GM19328 (cell line): ENCODE data around the gene PRKCH.
A peak's percentile ranks its signal among the peaks of the same experiment; 100 is the strongest.
"Not testable (repeated sequence)": the region's sequence is repeated elsewhere in the genome, so short reads cannot be mapped to it uniquely, and the experiment has no call there.

Experiments
- ATAC-seq: cut with Tn5 transposase; IDR thresholded peaks from one replicate; pipeline ENCODE4 v1.9.1; 2021; ENCODE audit warnings: mild to moderate bottlenecking, moderate library complexity; ENCODE audit not compliant: unreplicated experiment

PRKCH gene

GRCh38 chr14:61304688-61305087 is 16.7 kb upstream of the PRKCH start:
- no peak for ATAC-seq

- no peak for ATAC-seq
These were observed 13.2 kb upstream of the PRKCH start for GRCh38 chr14:61308198-61308597.

DNA sequence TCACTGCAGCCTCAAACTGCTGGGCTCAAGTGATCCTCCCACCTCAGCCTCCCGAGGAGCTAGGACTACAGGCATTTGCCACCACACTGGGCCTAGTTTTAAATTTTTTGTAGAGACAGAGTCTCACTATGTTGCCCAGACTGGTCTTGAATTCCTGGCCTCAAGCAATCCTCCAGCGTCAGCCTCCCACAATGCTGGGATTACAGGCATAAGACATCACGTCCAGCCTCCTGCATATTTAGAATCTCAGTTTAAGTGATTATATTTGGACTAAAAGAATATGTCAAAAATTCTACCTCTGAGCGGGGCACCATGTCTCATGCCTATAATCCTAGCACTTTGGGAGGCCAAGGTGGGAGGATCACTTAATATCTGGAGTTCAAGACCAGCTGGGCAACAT is 12.7 kb upstream of the PRKCH start:
- not testable (repeated sequence) for ATAC-seq

DNA sequence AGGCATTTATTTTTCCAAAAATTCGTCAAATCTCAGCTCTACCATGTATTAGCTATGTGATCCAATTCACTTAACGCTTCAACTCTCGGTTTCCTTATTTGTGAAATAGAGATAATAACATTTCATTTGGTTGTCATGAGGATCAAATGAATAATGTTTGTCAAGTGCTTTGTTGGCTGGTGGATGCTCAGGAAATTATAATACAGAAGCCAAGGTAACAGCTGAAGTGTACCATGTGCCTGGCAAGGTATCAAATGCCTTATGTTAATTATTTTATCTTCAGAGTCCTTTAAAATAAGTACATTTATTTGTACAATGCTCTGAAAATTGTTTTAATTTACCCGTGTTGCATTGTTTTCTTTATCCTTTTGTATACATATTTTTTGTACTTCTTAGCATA is 6.1 kb upstream of the PRKCH start:
- no peak for ATAC-seq

DNA sequence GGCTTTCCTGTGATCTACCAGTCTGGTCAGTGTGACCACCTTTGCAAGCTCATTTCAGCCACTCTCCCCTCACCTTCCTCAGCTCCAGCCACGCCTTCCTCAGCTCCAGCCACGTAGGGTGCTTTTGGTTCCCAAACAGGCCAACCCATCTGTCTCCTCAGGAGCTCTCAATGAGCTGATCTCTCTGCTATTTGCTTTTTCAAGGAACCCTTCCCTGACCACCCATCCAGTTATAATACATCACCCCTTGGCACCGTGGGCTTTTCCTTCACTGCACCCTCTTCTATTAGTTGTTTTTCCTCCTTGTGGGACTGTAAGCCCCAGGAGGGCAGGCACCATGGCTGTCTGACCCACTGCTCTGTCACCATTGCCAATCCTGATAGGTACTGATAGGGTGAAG is 2.3 kb upstream of the PRKCH start:
- no peak for ATAC-seq

DNA sequence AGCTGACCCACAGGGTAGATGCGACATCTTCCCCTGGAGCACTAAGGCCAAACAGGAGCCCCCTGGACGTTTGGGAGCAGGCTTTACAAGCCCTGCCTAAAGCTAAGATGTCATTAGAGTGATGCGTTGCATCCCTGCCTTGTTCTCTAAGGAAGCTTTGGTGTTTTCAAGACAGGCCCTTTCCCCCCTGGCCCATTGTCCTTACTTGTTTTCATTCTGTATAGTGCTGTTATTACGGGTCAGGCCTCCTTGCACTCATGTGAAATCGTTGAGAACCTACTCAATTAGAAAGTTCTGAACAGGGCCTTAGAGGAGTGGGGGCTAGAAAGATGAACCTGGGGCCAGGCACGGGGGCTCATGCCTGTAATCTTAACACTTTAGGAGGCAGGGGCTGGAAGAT is 1.7 kb upstream of the PRKCH start:
- no peak for ATAC-seq

GRCh38 chr14:61320170-61320569 is 1.2 kb upstream of the PRKCH start:
- not testable (repeated sequence) for ATAC-seq

GRCh38 chr14:61320806-61321384 is 484 bp upstream of the PRKCH start:
- ATAC-seq: no peak

- ATAC-seq: peak; percentile 11
These were observed 826 bp downstream of the PRKCH start for GRCh38 chr14:61322011-61322798.

DNA sequence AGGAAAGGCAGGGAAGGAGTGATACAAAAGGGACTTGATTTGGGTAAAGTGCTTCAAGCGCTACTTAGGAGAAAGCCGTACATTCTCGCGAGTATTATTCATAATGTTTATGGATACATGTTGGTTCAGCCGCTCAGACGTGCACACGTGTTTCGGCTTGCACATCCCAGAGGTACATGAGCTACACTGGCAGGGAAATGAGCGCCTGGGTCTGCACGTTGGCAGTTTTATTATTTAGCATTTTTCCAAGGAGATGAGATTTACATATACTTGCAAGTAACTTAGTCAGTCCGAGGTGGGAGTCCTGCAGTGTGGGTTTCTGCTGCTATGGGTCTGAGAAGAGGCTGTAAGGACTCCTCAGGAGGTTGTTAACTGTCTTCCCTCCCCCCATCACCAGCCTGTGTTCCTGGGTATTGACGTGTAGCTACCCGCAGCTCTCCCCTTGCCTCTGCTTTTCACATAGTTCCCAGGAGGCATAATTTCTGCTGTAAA is 1.5 kb downstream of the PRKCH start:
- no peak for ATAC-seq

- ATAC-seq: no peak
These were observed 2.6 kb downstream of the PRKCH start for GRCh38 chr14:61323970-61324369.

GRCh38 chr14:61325166-61325565 is 3.8 kb downstream of the PRKCH start:
- no peak for ATAC-seq

DNA sequence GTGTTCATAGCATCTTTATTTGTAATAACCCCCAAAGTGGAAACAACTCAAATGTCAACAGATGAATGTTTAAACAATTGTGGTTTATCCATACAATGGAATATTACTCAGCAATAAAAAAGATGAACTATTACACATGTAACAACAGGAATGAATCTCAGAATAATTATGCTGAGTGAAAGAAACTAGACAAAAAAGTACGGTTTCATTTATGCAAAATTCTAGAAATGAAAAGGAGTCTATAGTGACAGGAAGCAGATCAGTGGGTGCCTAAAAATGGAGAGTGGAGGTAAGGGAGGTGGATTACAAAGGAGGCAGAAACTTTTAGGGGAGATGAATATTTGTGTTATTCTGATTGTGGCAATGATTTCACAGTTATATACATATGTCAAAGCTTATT is 4.8 kb downstream of the PRKCH start:
- ATAC-seq: no peak

- no peak for ATAC-seq
These were observed 5.5 kb downstream of the PRKCH start for GRCh38 chr14:61326847-61327246.

GRCh38 chr14:61328626-61329262 is 7.4 kb downstream of the PRKCH start:
- no peak for ATAC-seq

- no peak for ATAC-seq
These were observed 8.2 kb downstream of the PRKCH start for GRCh38 chr14:61329478-61330051.

GRCh38 chr14:61330511-61330910 is 9.1 kb downstream of the PRKCH start:
- no peak for ATAC-seq

GRCh38 chr14:61331992-61332657 is 10.7 kb downstream of the PRKCH start:
- ATAC-seq: no peak

DNA sequence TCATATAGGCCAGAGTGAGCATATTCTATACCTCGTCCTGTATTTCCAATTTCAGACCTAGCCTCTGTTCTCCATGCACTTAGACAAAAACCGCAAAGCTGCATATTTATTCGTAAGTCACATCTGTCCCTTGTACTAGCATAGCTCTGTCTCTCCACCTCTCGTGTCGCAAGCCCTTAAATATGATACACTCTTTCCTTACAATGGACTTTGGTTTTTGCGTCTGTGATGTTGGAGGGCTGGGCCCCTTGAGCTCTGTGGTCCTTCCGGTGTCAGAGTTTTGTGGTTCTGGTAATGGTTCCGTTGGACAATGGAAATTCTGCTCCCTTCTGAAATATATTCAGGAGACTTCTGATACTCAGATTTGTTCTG is 11.3 kb downstream of the PRKCH start:
- no peak for ATAC-seq

- ATAC-seq: no peak
These were observed 11.7 kb downstream of the PRKCH start for GRCh38 chr14:61333087-61333486.

DNA sequence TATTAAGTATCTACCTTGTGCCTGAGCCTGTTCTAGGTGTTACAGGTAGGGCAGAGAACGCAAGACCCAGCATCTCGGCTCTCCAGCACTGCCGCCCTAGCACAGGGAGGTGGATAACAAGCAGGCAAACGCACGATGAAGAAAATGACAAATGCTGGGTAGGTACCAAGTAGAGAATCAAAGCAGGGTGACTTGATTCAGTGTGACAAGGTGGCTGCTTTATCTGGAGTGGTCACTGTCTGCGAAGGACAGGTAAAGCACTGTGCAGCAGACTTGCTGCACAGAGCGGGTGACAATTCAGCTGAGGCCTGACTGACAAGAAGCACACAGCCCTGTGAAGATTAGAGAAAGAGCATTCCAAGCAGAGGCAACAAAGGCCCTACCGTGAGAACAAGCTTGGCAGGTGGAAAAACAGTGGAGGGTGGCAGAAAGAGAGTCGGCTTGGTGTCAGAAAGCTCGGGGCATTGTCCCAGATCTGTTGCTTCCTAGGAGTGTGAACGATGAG is 12.9 kb downstream of the PRKCH start:
- ATAC-seq: no peak
